Measurements from ENCODE around the gene POLRMT. TPM values are rescaled to one million over a fixed set of nuclear protein-coding genes. Genes with fewer than 3 reads are reported as not detected.

POLRMT gene
- total and polyA plus RNA-seq, 2 experiments from 2014 or later, result 98.0 to 148 TPM

DNA sequence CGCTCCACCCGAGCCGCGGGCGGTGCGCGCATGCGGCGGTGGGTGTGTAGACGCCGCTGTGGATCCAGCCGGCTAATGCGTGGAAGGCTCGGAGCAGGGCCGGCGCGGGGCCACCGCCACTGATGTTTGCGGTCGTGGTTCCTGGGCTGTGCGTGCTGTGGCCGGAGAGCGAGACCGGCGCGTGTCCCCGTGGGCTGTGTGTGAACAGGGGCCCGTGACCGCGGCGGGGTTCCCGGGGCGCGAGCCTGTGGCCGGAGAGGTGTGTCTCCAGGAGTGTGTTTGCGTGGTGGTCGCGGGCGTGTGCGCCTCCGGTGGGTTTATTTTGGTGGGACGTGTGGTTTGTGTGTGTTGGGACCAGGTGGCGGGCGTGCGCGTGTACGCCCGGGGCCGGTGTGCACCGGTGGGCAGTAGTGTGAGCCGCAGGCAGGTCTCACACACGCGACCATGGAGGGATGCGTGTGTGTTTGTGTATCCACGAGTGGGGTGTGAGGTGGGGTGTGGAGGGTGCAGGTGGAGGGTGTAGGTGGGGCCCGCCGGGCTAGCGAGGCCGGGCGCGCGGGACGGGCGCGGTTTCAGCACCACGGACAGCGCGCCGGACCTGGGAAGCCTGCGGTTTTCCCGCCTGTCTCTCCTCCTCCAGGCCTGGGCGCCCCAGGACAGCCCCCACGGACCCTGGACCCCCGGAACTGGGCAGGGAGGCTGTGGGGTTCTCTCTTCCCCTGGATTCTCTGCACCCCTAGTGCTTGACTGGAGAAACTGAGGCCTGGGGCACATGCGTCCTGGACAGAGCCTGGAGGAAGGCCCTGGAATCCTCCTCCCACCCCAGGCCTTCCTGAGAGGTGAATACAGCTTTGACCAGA, 42.0 kb downstream of the POLRMT start:
- Histone ChIP-seq H3K79me2 (replicated peaks; ENCODE audit: insufficient read depth) (no peaks in the 10 kb centered on the region), H2AFZ (no peak overlapping the region), H3K4me1 (ENCODE audit: insufficient read depth) (peaks cover 5% of the 10 kb centered on the region; the same call in 1 of the 2 replicates), H3K36me3 (ENCODE audit: insufficient read depth) (no peaks in the 10 kb centered on the region), H3K4me2 (peak overlapping the region; percentile 70), H3K27ac (ENCODE audit: low read depth) (no peak overlapping the region), H4K20me1 (replicated peaks; ENCODE audit: insufficient read depth) (peaks cover 4% of the 10 kb centered on the region; the same call in 1 of the 2 replicates), H3K9me2 (ENCODE audit: insufficient read depth) (no peaks in the 10 kb centered on the region), H3K27me3 (ENCODE audit: insufficient read depth) (peaks cover 31% of the 10 kb centered on the region), H3K4me3 (peak overlapping the region; percentile 50; the same call in 1 of the 2 replicates), H3F3A (replicated peaks; ENCODE audit: low read depth) (no peaks in the 10 kb centered on the region; the same call in 1 of the 2 replicates)
- ATAC-seq (peak; percentile 29), DNase-seq (ENCODE audit: low spot score) (peak; percentile 68)
- H3K4me1 Mint-ChIP-seq, result no peaks in the 10 kb centered on the region
- no peaks in the 10 kb centered on the region for H3K36me3 Mint-ChIP-seq (ENCODE audit: low read depth)
- no peak overlapping the region for H3K27ac Mint-ChIP-seq
- TF ChIP-seq REST (IDR thresholded peaks at IDR 0.05; ENCODE audit: unreplicated experiment) (peak; percentile 92), EZH2phosphoT487 (IDR thresholded peaks at IDR 0.05; ENCODE audit: unreplicated experiment) (no peak)
- peak overlapping the region; percentile 54 for H3K4me3 Mint-ChIP-seq
- H3K27me3 Mint-ChIP-seq (ENCODE audit: insufficient read depth, low read depth, poor library complexity), result peaks cover 41% of the 10 kb centered on the region
- H3K9me3 Mint-ChIP-seq, result no peaks in the 10 kb centered on the region

DNA sequence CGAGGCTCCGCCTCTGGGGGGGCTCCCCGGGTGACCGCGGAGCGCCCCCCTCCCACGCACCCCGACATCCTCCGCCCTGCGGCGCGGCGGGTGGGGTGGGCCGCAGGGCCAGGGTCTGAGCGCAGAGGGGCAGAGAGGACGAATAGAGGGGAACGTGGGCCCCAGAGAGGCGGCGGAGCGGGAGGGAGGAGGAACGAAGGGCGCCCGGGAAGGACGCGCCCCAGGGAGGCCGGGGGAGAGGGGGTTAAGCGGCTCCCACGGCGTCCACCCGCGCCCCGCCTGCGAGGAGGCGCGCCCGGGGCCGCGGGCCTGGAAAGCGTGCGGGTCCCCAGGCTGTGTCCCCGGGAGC, 42.6 kb downstream of the POLRMT start:
- peaks cover 5% of the 10 kb centered on the region; the same call in 1 of the 2 replicates for H3K4me1 ChIP-seq (ENCODE audit: insufficient read depth)
- no peak overlapping the region for H3K27ac ChIP-seq (ENCODE audit: low read depth)
- H3K27me3 ChIP-seq (ENCODE audit: insufficient read depth), result peaks cover 31% of the 10 kb centered on the region
- Mint-ChIP-seq H3K36me3 (ENCODE audit: low read depth) (no peaks in the 10 kb centered on the region), H3K27ac (no peak overlapping the region), H3K9me3 (no peaks in the 10 kb centered on the region), H3K27me3 (ENCODE audit: insufficient read depth, low read depth, poor library complexity) (peaks cover 46% of the 10 kb centered on the region), H3K4me3 (no peak overlapping the region), H3K4me1 (no peaks in the 10 kb centered on the region)
- H4K20me1 ChIP-seq (replicated peaks; ENCODE audit: insufficient read depth), result peaks cover 4% of the 10 kb centered on the region; the same call in 1 of the 2 replicates
- H3K4me3 ChIP-seq, result peak overlapping the region; percentile 50
- peak overlapping the region; percentile 70 for H3K4me2 ChIP-seq
- no peaks in the 10 kb centered on the region for H3K36me3 ChIP-seq (ENCODE audit: insufficient read depth)
- H2AFZ ChIP-seq, result no peak overlapping the region
- H3K79me2 ChIP-seq (replicated peaks; ENCODE audit: insufficient read depth), result no peaks in the 10 kb centered on the region
- H3K9me2 ChIP-seq (ENCODE audit: insufficient read depth), result no peaks in the 10 kb centered on the region
- ATAC-seq, result no peak
- H3F3A ChIP-seq (replicated peaks; ENCODE audit: low read depth), result no peaks in the 10 kb centered on the region; the same call in 1 of the 2 replicates
- no peak for DNase-seq (ENCODE audit: low spot score)
- TF ChIP-seq POLR2AphosphoS5 (IDR thresholded peaks at IDR 0.05; ENCODE audit: low read depth) (no peak), ZNF331 (CRISPR knock-in tag; IDR thresholded peaks at IDR 0.05; ENCODE audit: low read depth) (no peak), NANOG (IDR thresholded peaks at IDR 0.05; ENCODE audit: borderline replicate concordance) (no peak), STAT1 (IDR thresholded peaks at IDR 0.05; ENCODE audit: unreplicated experiment) (no peak), CREB1 (CRISPR knock-in tag; IDR thresholded peaks at IDR 0.05; ENCODE audit: low read depth) (no peak), ZNF462 (CRISPR knock-in tag; IDR thresholded peaks at IDR 0.05) (no peak), CTCF (conservative IDR thresholded peaks at IDR 0.05; ENCODE audit: low read depth in 2 of 2) (no peak)
